WTC11 (cell line): ENCODE measurements around the gene NIT2. TPM values are rescaled to one million over a fixed set of nuclear protein-coding genes. Genes with fewer than 3 reads are reported as not detected.

Experiments used
- ATAC-seq: fragments of 200-7000 bp; cut with Tn5 transposase; 2 replicates; pipeline ENCODE4 v1.10.0; 2021; ENCODE audit warnings: mild to moderate bottlenecking, moderate library complexity
- CTCF ChIA-PET: fragments of 300-600 bp; sonication (Branson Sonifier 250); formaldehyde crosslinking; loops from one replicate; lab custom pipeline; 2021; ENCODE audit warnings: antibody characterized with exemption; lab: Charles Lee
- POLR2A ChIA-PET: fragments of 350-600 bp; sonication (Branson Sonifier 250); formaldehyde crosslinking; loops from one replicate; lab custom pipeline; 2021; ENCODE audit warnings: antibody characterized with exemption; lab: Charles Lee
- DNase-seq: peaks from one replicate; pipeline ENCODE4 v3.0.0; 2021; ENCODE audit warnings: low spot score
- H3K27ac Mint-ChIP-seq: 2 replicates; pipeline ENCODE4 v1.8.0; 2021; ENCODE audit warnings: mixed read lengths
- H3K27me3 Mint-ChIP-seq: 2 replicates; pipeline ENCODE4 v1.8.0; 2021; ENCODE audit warnings: low read depth, mild to moderate bottlenecking, moderate library complexity, mixed read lengths
- H3K36me3 Mint-ChIP-seq: 2 replicates; pipeline ENCODE4 v1.8.0; 2021; ENCODE audit warnings: mixed read lengths
- H3K4me1 Mint-ChIP-seq: 2 replicates; pipeline ENCODE4 v1.8.0; 2022; ENCODE audit warnings: mixed read lengths
- H3K4me3 Mint-ChIP-seq: 2 replicates; pipeline ENCODE4 v1.8.0; 2021; ENCODE audit warnings: mild to moderate bottlenecking, moderate library complexity, mixed read lengths
- H3K9me3 Mint-ChIP-seq: 2 replicates; pipeline ENCODE4 v1.8.0; 2021; ENCODE audit warnings: mixed read lengths
- ELF4 ChIP-seq: sonication (generic); formaldehyde crosslinking; IDR thresholded peaks from 2 replicates; pipeline ENCODE4 v1.8.1; 2022; ENCODE audit warnings: low read depth, mild to moderate bottlenecking, moderate library complexity, missing genetic modification reagents
- FOXK1 ChIP-seq: sonication (generic); formaldehyde crosslinking; IDR thresholded peaks from 2 replicates; pipeline ENCODE4 v1.8.0; 2022; ENCODE audit warnings: mild to moderate bottlenecking, moderate library complexity, missing genetic modification reagents
- JUN ChIP-seq: sonication (generic); formaldehyde crosslinking; IDR thresholded peaks from 2 replicates; pipeline ENCODE4 v1.8.0; 2023; ENCODE audit warnings: mild to moderate bottlenecking, missing genetic modification reagents
- KAT7 ChIP-seq: sonication (generic); formaldehyde crosslinking; IDR thresholded peaks from 2 replicates; pipeline ENCODE4 v1.8.1; 2023; ENCODE audit warnings: missing genetic modification reagents, mild to moderate bottlenecking, borderline replicate concordance
- MYBL2 ChIP-seq: sonication (generic); formaldehyde crosslinking; IDR thresholded peaks from 2 replicates; pipeline ENCODE4 v1.8.1; 2023; ENCODE audit warnings: mild to moderate bottlenecking, moderate library complexity, missing genetic modification reagents
- PRRX2 ChIP-seq: fragments of 250-450 bp; sonication (Bioruptor Pico); IDR thresholded peaks from 2 replicates; pipeline ENCODE4 v1.8.0; 2021; ENCODE audit warnings: mild to moderate bottlenecking
- RORB ChIP-seq: fragments of 250-450 bp; sonication (Bioruptor Pico); IDR thresholded peaks from 2 replicates; pipeline ENCODE4 v1.9.0; 2021; ENCODE audit warnings: mild to moderate bottlenecking
- SMAD4 ChIP-seq: sonication (generic); formaldehyde crosslinking; IDR thresholded peaks from 2 replicates; pipeline ENCODE4 v1.8.0; 2022; ENCODE audit warnings: mild to moderate bottlenecking, missing genetic modification reagents
- SOX15 ChIP-seq: fragments of 250-450 bp; sonication (Bioruptor Pico); IDR thresholded peaks from 2 replicates; pipeline ENCODE4 v1.9.0; 2021; ENCODE audit warnings: mild to moderate bottlenecking
- TCF7 ChIP-seq: sonication (generic); formaldehyde crosslinking; IDR thresholded peaks from 2 replicates; pipeline ENCODE4 v1.8.0; 2022; ENCODE audit warnings: mild to moderate bottlenecking, low read depth, missing genetic modification reagents, moderate library complexity
- ZNF121 ChIP-seq: sonication (generic); formaldehyde crosslinking; IDR thresholded peaks from 2 replicates; pipeline ENCODE4 v1.8.0; 2023; ENCODE audit warnings: missing genetic modification reagents
- ZNF219 ChIP-seq: sonication (generic); formaldehyde crosslinking; IDR thresholded peaks from 2 replicates; pipeline ENCODE4 v1.8.0; 2023; ENCODE audit warnings: missing genetic modification reagents, mild to moderate bottlenecking, borderline replicate concordance
- ZNF671 ChIP-seq: fragments of 250-450 bp; sonication (Bioruptor Pico); IDR thresholded peaks from 2 replicates; pipeline ENCODE4 v1.8.0; 2021; ENCODE audit warnings: mild to moderate bottlenecking
- total RNA-seq: library from RNA; stranded (reverse); gene quantifications from 3 replicates; pipeline ENCODE4 v1.2.3, GENCODE V29; 2021
- TF ChIP-seq, protein P1 (sequence below): sonication (generic); formaldehyde crosslinking; IDR thresholded peaks from 2 replicates; pipeline ENCODE4 v1.8.0; 2022; ENCODE audit warnings: mild to moderate bottlenecking, missing genetic modification reagents
- TF ChIP-seq, protein P2 (sequence below): sonication (generic); formaldehyde crosslinking; IDR thresholded peaks from 2 replicates; pipeline ENCODE4 v1.8.0; 2022; ENCODE audit warnings: mild to moderate bottlenecking, missing genetic modification reagents
- TF ChIP-seq, protein P3 (sequence below): fragments of 250-450 bp; sonication (Bioruptor Pico); IDR thresholded peaks from 2 replicates; pipeline ENCODE4 v1.8.0; 2021; ENCODE audit warnings: mild to moderate bottlenecking
- TF ChIP-seq, protein P4 (sequence below): fragments of 200-600 bp; IDR thresholded peaks from 2 replicates; pipeline ENCODE4 v1.8.0; 2022; ENCODE audit warnings: antibody characterized with exemption
- TF ChIP-seq, protein P5 (sequence below): sonication (generic); formaldehyde crosslinking; conservative IDR thresholded peaks from 2 replicates; pipeline ENCODE4 v1.8.1; 2022; ENCODE audit warnings: mild to moderate bottlenecking, missing genetic modification reagents
- TF ChIP-seq, protein P6 (sequence below): sonication (generic); formaldehyde crosslinking; IDR thresholded peaks from 2 replicates; pipeline ENCODE4 v1.8.1; 2023; ENCODE audit warnings: mild to moderate bottlenecking, moderate library complexity, missing genetic modification reagents
- TF ChIP-seq, protein P7 (sequence below): sonication (generic); formaldehyde crosslinking; conservative IDR thresholded peaks from 2 replicates; pipeline ENCODE4 v1.8.1; 2023; ENCODE audit warnings: mild to moderate bottlenecking, low read depth, missing genetic modification reagents, moderate library complexity

The NIT2 gene
- total RNA-seq, 1 experiment from 2014 or later, result 27.3 TPM

DNA sequence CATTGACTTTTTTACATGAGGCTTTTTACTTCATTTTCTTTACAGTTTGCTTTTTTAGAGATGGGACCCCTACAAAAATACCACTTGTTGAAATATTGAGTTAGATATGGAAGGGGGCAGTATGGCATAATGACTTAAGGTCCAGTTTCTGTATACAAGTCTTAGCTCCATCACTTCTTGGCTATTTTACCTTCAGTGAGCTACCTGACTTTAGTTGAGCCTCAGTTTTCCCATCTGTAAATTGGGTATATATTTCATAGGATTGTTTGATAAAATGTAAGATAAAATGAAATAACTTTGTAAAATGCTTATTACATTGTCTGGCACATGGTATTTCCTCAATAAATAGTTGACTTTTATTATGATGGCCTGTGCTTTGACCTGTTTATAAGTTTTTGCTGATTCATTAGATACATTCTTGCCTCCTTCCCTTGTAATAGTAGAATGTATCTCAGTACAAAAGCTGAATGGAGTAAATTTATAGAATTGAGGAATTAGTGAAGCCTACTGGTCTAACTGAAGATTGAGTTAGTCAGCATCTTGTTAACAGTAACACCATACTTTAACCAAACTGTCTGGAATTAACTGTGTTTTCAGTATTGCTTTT lies 46.2 kb upstream of the NIT2 start:
- Mint-ChIP-seq H3K27me3 (no peaks in the 10 kb centered on the region), H3K9me3 (no peaks in the 10 kb centered on the region), H3K27ac (no peak overlapping the region), H3K36me3 (peaks cover 27% of the 10 kb centered on the region), H3K4me1 (no peaks in the 10 kb centered on the region), H3K4me3 (no peak overlapping the region)
- TF ChIP-seq, protein P1, sequence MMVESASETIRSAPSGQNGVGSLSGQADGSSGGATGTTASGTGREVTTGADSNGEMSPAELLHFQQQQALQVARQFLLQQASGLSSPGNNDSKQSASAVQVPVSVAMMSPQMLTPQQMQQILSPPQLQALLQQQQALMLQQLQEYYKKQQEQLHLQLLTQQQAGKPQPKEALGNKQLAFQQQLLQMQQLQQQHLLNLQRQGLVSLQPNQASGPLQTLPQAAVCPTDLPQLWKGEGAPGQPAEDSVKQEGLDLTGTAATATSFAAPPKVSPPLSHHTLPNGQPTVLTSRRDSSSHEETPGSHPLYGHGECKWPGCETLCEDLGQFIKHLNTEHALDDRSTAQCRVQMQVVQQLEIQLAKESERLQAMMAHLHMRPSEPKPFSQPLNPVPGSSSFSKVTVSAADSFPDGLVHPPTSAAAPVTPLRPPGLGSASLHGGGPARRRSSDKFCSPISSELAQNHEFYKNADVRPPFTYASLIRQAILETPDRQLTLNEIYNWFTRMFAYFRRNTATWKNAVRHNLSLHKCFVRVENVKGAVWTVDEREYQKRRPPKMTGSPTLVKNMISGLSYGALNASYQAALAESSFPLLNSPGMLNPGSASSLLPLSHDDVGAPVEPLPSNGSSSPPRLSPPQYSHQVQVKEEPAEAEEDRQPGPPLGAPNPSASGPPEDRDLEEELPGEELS (CRISPR knock-in tag), result no peak
- TF ChIP-seq MYBL2, result no peak
- no peak for TF ChIP-seq RORB
- no peak for TF ChIP-seq TCF7
- TF ChIP-seq, protein P2, sequence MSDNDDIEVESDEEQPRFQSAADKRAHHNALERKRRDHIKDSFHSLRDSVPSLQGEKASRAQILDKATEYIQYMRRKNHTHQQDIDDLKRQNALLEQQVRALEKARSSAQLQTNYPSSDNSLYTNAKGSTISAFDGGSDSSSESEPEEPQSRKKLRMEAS (CRISPR knock-in tag), result no peak
- TF ChIP-seq, protein P3, sequence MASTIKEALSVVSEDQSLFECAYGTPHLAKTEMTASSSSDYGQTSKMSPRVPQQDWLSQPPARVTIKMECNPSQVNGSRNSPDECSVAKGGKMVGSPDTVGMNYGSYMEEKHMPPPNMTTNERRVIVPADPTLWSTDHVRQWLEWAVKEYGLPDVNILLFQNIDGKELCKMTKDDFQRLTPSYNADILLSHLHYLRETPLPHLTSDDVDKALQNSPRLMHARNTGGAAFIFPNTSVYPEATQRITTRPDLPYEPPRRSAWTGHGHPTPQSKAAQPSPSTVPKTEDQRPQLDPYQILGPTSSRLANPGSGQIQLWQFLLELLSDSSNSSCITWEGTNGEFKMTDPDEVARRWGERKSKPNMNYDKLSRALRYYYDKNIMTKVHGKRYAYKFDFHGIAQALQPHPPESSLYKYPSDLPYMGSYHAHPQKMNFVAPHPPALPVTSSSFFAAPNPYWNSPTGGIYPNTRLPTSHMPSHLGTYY (CRISPR knock-in tag), result no peak
- TF ChIP-seq, protein P4, sequence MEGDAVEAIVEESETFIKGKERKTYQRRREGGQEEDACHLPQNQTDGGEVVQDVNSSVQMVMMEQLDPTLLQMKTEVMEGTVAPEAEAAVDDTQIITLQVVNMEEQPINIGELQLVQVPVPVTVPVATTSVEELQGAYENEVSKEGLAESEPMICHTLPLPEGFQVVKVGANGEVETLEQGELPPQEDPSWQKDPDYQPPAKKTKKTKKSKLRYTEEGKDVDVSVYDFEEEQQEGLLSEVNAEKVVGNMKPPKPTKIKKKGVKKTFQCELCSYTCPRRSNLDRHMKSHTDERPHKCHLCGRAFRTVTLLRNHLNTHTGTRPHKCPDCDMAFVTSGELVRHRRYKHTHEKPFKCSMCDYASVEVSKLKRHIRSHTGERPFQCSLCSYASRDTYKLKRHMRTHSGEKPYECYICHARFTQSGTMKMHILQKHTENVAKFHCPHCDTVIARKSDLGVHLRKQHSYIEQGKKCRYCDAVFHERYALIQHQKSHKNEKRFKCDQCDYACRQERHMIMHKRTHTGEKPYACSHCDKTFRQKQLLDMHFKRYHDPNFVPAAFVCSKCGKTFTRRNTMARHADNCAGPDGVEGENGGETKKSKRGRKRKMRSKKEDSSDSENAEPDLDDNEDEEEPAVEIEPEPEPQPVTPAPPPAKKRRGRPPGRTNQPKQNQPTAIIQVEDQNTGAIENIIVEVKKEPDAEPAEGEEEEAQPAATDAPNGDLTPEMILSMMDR, result no peak
- TF ChIP-seq ZNF219 (CRISPR knock-in tag), result no peak
- TF ChIP-seq ZNF121, result no peak
- TF ChIP-seq ELF4 (CRISPR knock-in tag), result no peak
- TF ChIP-seq SMAD4 (CRISPR knock-in tag), result no peak
- TF ChIP-seq, protein P5, sequence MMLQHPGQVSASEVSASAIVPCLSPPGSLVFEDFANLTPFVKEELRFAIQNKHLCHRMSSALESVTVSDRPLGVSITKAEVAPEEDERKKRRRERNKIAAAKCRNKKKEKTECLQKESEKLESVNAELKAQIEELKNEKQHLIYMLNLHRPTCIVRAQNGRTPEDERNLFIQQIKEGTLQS, result no peak
- TF ChIP-seq, protein P6, sequence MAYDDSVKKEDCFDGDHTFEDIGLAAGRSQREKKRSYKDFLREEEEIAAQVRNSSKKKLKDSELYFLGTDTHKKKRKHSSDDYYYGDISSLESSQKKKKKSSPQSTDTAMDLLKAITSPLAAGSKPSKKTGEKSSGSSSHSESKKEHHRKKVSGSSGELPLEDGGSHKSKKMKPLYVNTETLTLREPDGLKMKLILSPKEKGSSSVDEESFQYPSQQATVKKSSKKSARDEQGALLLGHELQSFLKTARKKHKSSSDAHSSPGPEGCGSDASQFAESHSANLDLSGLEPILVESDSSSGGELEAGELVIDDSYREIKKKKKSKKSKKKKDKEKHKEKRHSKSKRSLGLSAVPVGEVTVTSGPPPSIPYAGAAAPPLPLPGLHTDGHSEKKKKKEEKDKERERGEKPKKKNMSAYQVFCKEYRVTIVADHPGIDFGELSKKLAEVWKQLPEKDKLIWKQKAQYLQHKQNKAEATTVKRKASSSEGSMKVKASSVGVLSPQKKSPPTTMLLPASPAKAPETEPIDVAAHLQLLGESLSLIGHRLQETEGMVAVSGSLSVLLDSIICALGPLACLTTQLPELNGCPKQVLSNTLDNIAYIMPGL (CRISPR knock-in tag), result no peak
- TF ChIP-seq SOX15 (CRISPR knock-in tag), result no peak
- no peak for TF ChIP-seq KAT7 (CRISPR knock-in tag)
- no peak for TF ChIP-seq FOXK1 (CRISPR knock-in tag)
- TF ChIP-seq JUN (CRISPR knock-in tag), result no peak
- TF ChIP-seq PRRX2 (CRISPR knock-in tag), result no peak
- TF ChIP-seq ZNF671 (CRISPR knock-in tag), result no peak
- TF ChIP-seq, protein P7, sequence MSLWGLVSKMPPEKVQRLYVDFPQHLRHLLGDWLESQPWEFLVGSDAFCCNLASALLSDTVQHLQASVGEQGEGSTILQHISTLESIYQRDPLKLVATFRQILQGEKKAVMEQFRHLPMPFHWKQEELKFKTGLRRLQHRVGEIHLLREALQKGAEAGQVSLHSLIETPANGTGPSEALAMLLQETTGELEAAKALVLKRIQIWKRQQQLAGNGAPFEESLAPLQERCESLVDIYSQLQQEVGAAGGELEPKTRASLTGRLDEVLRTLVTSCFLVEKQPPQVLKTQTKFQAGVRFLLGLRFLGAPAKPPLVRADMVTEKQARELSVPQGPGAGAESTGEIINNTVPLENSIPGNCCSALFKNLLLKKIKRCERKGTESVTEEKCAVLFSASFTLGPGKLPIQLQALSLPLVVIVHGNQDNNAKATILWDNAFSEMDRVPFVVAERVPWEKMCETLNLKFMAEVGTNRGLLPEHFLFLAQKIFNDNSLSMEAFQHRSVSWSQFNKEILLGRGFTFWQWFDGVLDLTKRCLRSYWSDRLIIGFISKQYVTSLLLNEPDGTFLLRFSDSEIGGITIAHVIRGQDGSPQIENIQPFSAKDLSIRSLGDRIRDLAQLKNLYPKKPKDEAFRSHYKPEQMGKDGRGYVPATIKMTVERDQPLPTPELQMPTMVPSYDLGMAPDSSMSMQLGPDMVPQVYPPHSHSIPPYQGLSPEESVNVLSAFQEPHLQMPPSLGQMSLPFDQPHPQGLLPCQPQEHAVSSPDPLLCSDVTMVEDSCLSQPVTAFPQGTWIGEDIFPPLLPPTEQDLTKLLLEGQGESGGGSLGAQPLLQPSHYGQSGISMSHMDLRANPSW (CRISPR knock-in tag), result no peak
- ATAC-seq, result no peak
- DNase-seq, result no peak
- ChIA-PET CTCF (no interaction called here), POLR2A (no interaction called here)
